Measurements from ENCODE around the gene MFNG.
A peak's percentile ranks its signal among the peaks of the same experiment; 100 is the strongest.

The MFNG gene

GRCh38 chr22:37457093-37457893 lies 28.9 kb downstream of the MFNG start:
- CTCF ChIA-PET = interaction anchor here (0.7 to 7.5 kb wide), 38 partner anchors 9 to 291 kb away, joined by 3 to 559 read pairs (median 4); partner anchors contain the start of gene CYTH4
- POLR2A ChIA-PET = no interaction called here
- peak; percentile 90 for TF ChIP-seq CTCF (IDR thresholded peaks at IDR 0.05; ENCODE audit: insufficient read depth, low read length, missing control alignments)
- DNase-seq (ENCODE audit: low read depth, low spot score) = no peak
- H3K4me3 ChIP-seq (ENCODE audit: low read depth, low read length) = no peak overlapping the region

GRCh38 chr22:37456346-37456745 lies 29.8 kb downstream of the MFNG start:
- TF ChIP-seq CTCF (IDR thresholded peaks at IDR 0.05; ENCODE audit: insufficient read depth, low read length, missing control alignments) = no peak
- DNase-seq (ENCODE audit: low read depth, low spot score) = no peak
- no peak overlapping the region for H3K4me3 ChIP-seq (ENCODE audit: low read depth, low read length)
- ChIA-PET POLR2A (no interaction called here), CTCF (interaction anchor here (0.7 to 7.5 kb wide), 29 partner anchors 8 to 293 kb away, joined by 3 to 559 read pairs (median 5); partner anchors contain the start of gene CYTH4)

GRCh38 chr22:37455896-37456295 lies 30.3 kb downstream of the MFNG start:
- no peak for TF ChIP-seq CTCF (IDR thresholded peaks at IDR 0.05; ENCODE audit: insufficient read depth, low read length, missing control alignments)
- CTCF ChIA-PET = interaction anchor here (0.8 to 7.5 kb wide), 23 partner anchors 9 to 293 kb away, joined by 3 to 559 read pairs (median 5); no protein-coding TSS in a partner anchor
- POLR2A ChIA-PET = interaction anchor here (1.0 to 1.9 kb wide), 2 partner anchors 24 to 182 kb away, joined by 4 to 9 read pairs; no protein-coding TSS in a partner anchor
- H3K4me3 ChIP-seq (ENCODE audit: low read depth, low read length) = no peak overlapping the region
- no peak for DNase-seq (ENCODE audit: low read depth, low spot score)

- POLR2A ChIA-PET = interaction anchor here (1.0 to 1.9 kb wide), 2 partner anchors 23 to 181 kb away, joined by 4 to 9 read pairs; no protein-coding TSS in a partner anchor
- H3K4me3 ChIP-seq (ENCODE audit: low read depth, low read length) = no peak overlapping the region; the same call in 1 of the 2 replicates
- no peak for TF ChIP-seq CTCF (IDR thresholded peaks at IDR 0.05; ENCODE audit: insufficient read depth, low read length, missing control alignments)
- peak; percentile 28 for DNase-seq (ENCODE audit: low read depth, low spot score)
- CTCF ChIA-PET = interaction anchor here (0.8 to 7.5 kb wide), 16 partner anchors 10 to 195 kb away, joined by 3 to 559 read pairs (median 6); no protein-coding TSS in a partner anchor
These were observed 31.1 kb downstream of the MFNG start for GRCh38 chr22:37454857-37455686.

- POLR2A ChIA-PET = no interaction called here
- no peak for DNase-seq (ENCODE audit: low read depth, low spot score)
- H3K4me3 ChIP-seq (ENCODE audit: low read depth, low read length) = no peak overlapping the region
- CTCF ChIA-PET = interaction anchor here (2.9 to 7.5 kb wide), 4 partner anchors 18 to 194 kb away, joined by 12 to 559 read pairs (median 54); no protein-coding TSS in a partner anchor
- TF ChIP-seq CTCF (IDR thresholded peaks at IDR 0.05; ENCODE audit: insufficient read depth, low read length, missing control alignments) = no peak
These were observed 32.5 kb downstream of the MFNG start for GRCh38 chr22:37453696-37454095.

Measured in AG04449 (cell line).